ENCODE measurements around the gene SH3GL3. TPM values are rescaled to one million over a fixed set of nuclear protein-coding genes. Genes with fewer than 3 reads are reported as not detected.

The SH3GL3 gene
- total and polyA plus RNA-seq, 8 donors: 0.56 to 3.3 (median 1.4) TPM; not detected in 4

DNA sequence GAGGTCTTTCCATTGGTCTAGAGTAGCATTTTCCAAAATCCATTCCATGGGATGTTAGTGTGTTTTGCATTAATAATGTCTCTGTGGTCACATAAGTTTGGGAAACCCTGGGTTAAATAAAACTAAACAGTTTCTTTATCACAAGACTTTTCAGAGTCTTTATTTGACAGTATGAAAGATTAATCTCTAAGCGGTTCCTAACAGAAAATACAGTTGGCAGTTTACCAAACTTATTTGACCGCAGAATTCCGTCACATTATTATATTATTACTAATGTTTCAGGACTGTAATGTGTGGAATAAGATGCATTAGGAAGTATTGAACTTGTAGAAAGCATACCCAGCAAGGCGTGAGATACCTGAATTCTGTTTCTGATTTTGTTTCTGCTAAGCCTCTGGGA, 135.2 kb downstream of the SH3GL3 start:
- H3K27me3 ChIP-seq: no peaks in the 10 kb centered on the region
- no peak overlapping the region for H3K4me3 ChIP-seq
- H3K36me3 ChIP-seq: no peaks in the 10 kb centered on the region
- no peaks in the 10 kb centered on the region for H3K4me1 ChIP-seq
- TF ChIP-seq, protein P1, sequence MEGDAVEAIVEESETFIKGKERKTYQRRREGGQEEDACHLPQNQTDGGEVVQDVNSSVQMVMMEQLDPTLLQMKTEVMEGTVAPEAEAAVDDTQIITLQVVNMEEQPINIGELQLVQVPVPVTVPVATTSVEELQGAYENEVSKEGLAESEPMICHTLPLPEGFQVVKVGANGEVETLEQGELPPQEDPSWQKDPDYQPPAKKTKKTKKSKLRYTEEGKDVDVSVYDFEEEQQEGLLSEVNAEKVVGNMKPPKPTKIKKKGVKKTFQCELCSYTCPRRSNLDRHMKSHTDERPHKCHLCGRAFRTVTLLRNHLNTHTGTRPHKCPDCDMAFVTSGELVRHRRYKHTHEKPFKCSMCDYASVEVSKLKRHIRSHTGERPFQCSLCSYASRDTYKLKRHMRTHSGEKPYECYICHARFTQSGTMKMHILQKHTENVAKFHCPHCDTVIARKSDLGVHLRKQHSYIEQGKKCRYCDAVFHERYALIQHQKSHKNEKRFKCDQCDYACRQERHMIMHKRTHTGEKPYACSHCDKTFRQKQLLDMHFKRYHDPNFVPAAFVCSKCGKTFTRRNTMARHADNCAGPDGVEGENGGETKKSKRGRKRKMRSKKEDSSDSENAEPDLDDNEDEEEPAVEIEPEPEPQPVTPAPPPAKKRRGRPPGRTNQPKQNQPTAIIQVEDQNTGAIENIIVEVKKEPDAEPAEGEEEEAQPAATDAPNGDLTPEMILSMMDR (IDR thresholded peaks at IDR 0.05): no peak
- no peak for TF ChIP-seq POLR2AphosphoS5 (IDR thresholded peaks at IDR 0.05)
- TF ChIP-seq EP300 (IDR thresholded peaks at IDR 0.05): no peak
- no peak for TF ChIP-seq POLR2A (IDR thresholded peaks at IDR 0.05)
- no peak for DNase-seq
- no peaks in the 10 kb centered on the region for H3K9me3 ChIP-seq
- intact Hi-C loops (cut with DNase I; ENCODE audit: low total_unique reads): no loop called here
- H3K27ac ChIP-seq: no peak overlapping the region
- 25 to 53% (median 34%) methylated on average over 4 of the region's 4 CpGs for WGBS, 5 donors

DNA sequence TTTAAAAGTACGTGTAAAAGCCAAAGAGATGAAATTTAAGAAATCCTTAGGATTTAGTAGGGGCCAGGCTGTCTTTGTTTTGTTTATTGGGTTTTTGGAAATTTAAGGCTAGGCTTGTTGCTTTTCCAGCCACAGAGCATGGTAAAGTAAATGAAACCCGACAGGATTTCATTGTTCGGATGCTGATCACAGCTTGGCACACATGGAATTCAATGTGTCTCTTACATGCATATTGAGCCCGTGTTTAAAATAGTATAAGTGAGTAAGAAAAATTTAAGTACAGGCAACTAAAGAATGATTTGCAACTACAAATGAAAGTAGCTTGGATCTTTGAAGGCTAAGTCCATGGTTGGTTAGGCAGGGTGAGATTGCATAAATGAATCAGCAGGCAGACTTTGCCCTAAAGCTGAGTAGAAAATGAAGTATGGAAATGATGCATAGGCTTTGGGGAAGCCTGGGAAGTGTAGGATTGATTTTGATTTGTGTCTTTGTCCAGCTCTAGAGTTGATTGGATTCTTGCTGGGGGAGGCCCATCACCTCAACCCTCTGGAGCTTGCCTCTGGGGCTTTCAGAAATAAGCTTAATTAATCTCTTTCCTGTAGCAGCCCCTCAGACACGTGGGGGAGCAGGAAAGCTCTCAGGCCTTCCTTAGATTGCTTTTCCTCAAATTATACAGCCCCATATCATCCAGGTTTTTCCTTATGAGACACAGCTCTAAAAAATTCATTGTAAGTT, 138.6 kb downstream of the SH3GL3 start:
- Histone ChIP-seq H3K4me1 (no peaks in the 10 kb centered on the region), H3K27ac (no peak overlapping the region), H3K27me3 (no peaks in the 10 kb centered on the region), H3K4me3 (no peak overlapping the region), H3K9me3 (no peaks in the 10 kb centered on the region), H3K36me3 (no peaks in the 10 kb centered on the region)
- peak in 1 of 2 donors; percentile 20 for DNase-seq
- 52 to 64% (median 63%) methylated on average over 5 of the region's 5 CpGs for WGBS, 5 donors
- intact Hi-C loops (cut with DNase I; ENCODE audit: low total_unique reads): no loop called here
- no peak for TF ChIP-seq EP300 (IDR thresholded peaks at IDR 0.05)

DNA sequence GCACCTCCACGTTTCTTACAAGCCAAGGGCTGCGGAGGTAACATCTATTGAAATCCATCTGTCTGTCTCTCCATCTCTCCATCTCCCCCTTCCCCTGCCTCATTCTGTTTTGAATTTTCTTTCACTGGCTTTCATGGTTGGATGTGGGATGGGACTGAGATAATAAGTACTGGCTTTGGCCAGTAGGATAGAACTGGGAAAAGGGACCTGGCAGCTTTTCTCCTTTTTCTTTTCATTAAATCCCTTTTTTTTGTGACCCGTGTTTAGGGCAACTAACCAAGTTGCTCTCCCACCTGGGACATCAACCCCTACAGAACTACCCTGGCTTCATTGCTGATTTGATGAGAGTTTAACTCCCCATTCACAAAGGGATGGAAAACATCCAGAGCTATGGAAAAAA, 139.9 kb downstream of the SH3GL3 start:
- H3K4me1 ChIP-seq: no peaks in the 10 kb centered on the region
- no peak overlapping the region for H3K27ac ChIP-seq
- WGBS, 5 donors: 66 to 77% (median 74%) methylated on average over 3 of the region's 3 CpGs
- no peaks in the 10 kb centered on the region for H3K9me3 ChIP-seq
- TF ChIP-seq POLR2AphosphoS5 (IDR thresholded peaks at IDR 0.05) (no peak), EP300 (IDR thresholded peaks at IDR 0.05) (no peak), POLR2A (IDR thresholded peaks at IDR 0.05) (no peak)
- no peaks in the 10 kb centered on the region for H3K36me3 ChIP-seq
- DNase-seq: no peak
- H3K27me3 ChIP-seq: no peaks in the 10 kb centered on the region
- intact Hi-C loops (cut with DNase I; ENCODE audit: low total_unique reads): no loop called here
- no peak overlapping the region for H3K4me3 ChIP-seq

DNA sequence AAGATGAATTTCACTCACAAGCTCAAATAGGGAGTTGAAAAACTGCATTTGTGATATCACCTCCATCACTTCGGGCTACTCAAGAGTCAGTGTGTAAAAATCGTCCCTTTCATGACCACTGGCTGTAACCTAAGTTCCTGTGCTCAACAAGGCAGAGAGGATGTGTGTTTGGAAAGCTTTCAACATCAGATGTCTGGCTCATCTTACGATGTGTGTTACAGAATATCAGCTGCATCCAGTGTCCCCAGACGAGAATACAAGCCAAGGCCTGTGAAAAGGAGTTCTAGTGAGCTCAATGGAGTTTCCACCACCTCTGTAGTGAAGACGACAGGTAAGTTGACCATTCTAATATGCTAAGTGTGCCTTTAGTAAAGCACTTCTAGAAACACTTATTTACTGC, 141.3 kb downstream of the SH3GL3 start:
- Histone ChIP-seq H3K4me3 (no peak overlapping the region), H3K9me3 (no peaks in the 10 kb centered on the region), H3K4me1 (no peaks in the 10 kb centered on the region), H3K27me3 (no peaks in the 10 kb centered on the region), H3K36me3 (no peaks in the 10 kb centered on the region), H3K27ac (no peak overlapping the region)
- 72 to 90% (median 82%) methylated on average over 5 of the region's 5 CpGs for WGBS, 5 donors
- intact Hi-C loops (cut with DNase I; ENCODE audit: low total_unique reads): no loop called here
- no peak for DNase-seq
- TF ChIP-seq EP300 (IDR thresholded peaks at IDR 0.05) (no peak), POLR2A (IDR thresholded peaks at IDR 0.05) (no peak), POLR2AphosphoS5 (IDR thresholded peaks at IDR 0.05) (no peak)
- TF ChIP-seq, protein P1 (IDR thresholded peaks at IDR 0.05): no peak

DNA sequence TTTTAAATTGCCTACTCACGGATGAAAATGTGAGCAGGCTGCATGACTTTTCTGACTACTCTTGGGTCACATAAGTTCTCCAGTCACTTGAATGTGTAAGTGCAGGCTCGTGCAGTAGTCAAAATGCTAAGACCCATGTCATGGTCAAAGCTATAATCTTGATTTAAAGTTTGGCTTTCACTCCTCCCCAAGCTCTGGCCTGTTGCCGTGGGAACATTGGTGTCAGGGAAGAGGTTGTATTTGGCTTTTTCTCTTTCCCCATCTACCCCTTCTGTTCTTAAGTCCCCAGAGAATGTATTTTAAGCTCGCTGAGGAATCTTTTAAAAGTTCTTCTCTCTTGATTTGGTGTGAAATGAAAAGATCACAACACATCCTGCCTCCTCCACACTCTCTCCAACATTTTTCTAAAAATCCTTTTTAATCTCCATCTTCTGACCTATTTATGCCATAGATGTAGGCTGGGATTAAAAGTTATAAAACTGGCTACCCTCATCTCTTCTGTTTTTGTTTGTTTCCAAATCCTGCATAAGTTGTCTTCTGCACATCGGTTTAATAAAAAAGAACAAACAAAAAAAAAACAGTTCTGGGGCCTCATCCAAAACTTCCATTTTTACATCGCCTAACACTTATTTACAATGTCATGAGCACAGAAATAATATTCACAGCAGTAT, 145.4 kb downstream of the SH3GL3 start:
- intact Hi-C loops (cut with DNase I; ENCODE audit: low total_unique reads): no loop called here
- Histone ChIP-seq H3K36me3 (no peaks in the 10 kb centered on the region), H3K9me3 (no peaks in the 10 kb centered on the region), H3K4me3 (no peak overlapping the region), H3K27ac (no peak overlapping the region), H3K27me3 (no peaks in the 10 kb centered on the region), H3K4me1 (no peaks in the 10 kb centered on the region)
- 57 to 73% (median 67%) methylated on average over 6 of the region's 6 CpGs for WGBS, 5 donors
- TF ChIP-seq POLR2A (IDR thresholded peaks at IDR 0.05) (no peak), POLR2AphosphoS5 (IDR thresholded peaks at IDR 0.05) (no peak), EP300 (IDR thresholded peaks at IDR 0.05) (no peak)
- TF ChIP-seq, protein P1 (IDR thresholded peaks at IDR 0.05): no peak
- peak in 1 of 2 donors; percentile 48 for DNase-seq
